Measurements from ENCODE around the gene PLA2G2F.

The PLA2G2F gene

GRCh38 chr1:20198296-20198695 lies 59.2 kb downstream of the PLA2G2F start:
- Histone ChIP-seq H3K27me3 (ENCODE audit: control insufficient read depth in 2 of 2, insufficient read depth in 2 of 2, low read length in 2 of 2) (no peaks in the 10 kb centered on the region), H3K36me3 (ENCODE audit: control insufficient read depth in 2 of 2, insufficient read depth in 2 of 2, low read length in 2 of 2) (no peaks in the 10 kb centered on the region), H3K9me3 (ENCODE audit: control insufficient read depth in 2 of 2, low read length in 2 of 2) (no peaks in the 10 kb centered on the region), H3K4me3 (ENCODE audit: low read length in 2 of 2) (no peak overlapping the region), H3K9ac (ENCODE audit: low read depth in 1 of 2, low read length in 2 of 2) (no peak overlapping the region), H3K27ac (ENCODE audit: low read depth in 2 of 2, low read length in 2 of 2) (no peak overlapping the region), H3K4me1 (ENCODE audit: control insufficient read depth in 2 of 2, insufficient read depth in 2 of 2, low read length in 2 of 2) (peaks cover 3 to 28% of the 10 kb centered on the region in 2 donors)

GRCh38 chr1:20198918-20199317 lies 59.8 kb downstream of the PLA2G2F start:
- no peaks in the 10 kb centered on the region for H3K27me3 ChIP-seq (ENCODE audit: control insufficient read depth in 2 of 2, insufficient read depth in 2 of 2, low read length in 2 of 2)
- H3K9ac ChIP-seq (ENCODE audit: low read depth in 1 of 2, low read length in 2 of 2) = no peak overlapping the region

GRCh38 chr1:20199403-20199802 lies 60.3 kb downstream of the PLA2G2F start:
- Histone ChIP-seq H3K27ac (ENCODE audit: low read depth in 2 of 2, low read length in 2 of 2) (peak overlapping the region in 1 of 2 donors; percentile 44), H3K27me3 (ENCODE audit: control insufficient read depth in 2 of 2, insufficient read depth in 2 of 2, low read length in 2 of 2) (no peaks in the 10 kb centered on the region), H3K36me3 (ENCODE audit: control insufficient read depth in 2 of 2, insufficient read depth in 2 of 2, low read length in 2 of 2) (no peaks in the 10 kb centered on the region), H3K4me1 (ENCODE audit: control insufficient read depth in 2 of 2, insufficient read depth in 2 of 2, low read length in 2 of 2) (peaks cover 3 to 25% of the 10 kb centered on the region in 2 donors), H3K4me3 (ENCODE audit: low read length in 2 of 2) (no peak overlapping the region), H3K9ac (ENCODE audit: low read depth in 1 of 2, low read length in 2 of 2) (no peak overlapping the region), H3K9me3 (ENCODE audit: control insufficient read depth in 2 of 2, low read length in 2 of 2) (no peaks in the 10 kb centered on the region)

More at GRCh38 chr1:20198918-20199317, 59.8 kb downstream of the PLA2G2F start:
- Histone ChIP-seq H3K4me1 (ENCODE audit: control insufficient read depth in 2 of 2, insufficient read depth in 2 of 2, low read length in 2 of 2) (peaks cover 3 to 28% of the 10 kb centered on the region in 2 donors), H3K27ac (ENCODE audit: low read depth in 2 of 2, low read length in 2 of 2) (peak overlapping the region in 1 of 2 donors; percentile 44), H3K9me3 (ENCODE audit: control insufficient read depth in 2 of 2, low read length in 2 of 2) (no peaks in the 10 kb centered on the region), H3K36me3 (ENCODE audit: control insufficient read depth in 2 of 2, insufficient read depth in 2 of 2, low read length in 2 of 2) (no peaks in the 10 kb centered on the region), H3K4me3 (ENCODE audit: low read length in 2 of 2) (no peak overlapping the region)

- no peaks in the 10 kb centered on the region for H3K36me3 ChIP-seq (ENCODE audit: control insufficient read depth in 2 of 2, insufficient read depth in 2 of 2, low read length in 2 of 2)
- no peak overlapping the region for H3K9ac ChIP-seq (ENCODE audit: low read depth in 1 of 2, low read length in 2 of 2)
- peaks cover 2 to 21% of the 10 kb centered on the region in 2 donors for H3K4me1 ChIP-seq (ENCODE audit: control insufficient read depth in 2 of 2, insufficient read depth in 2 of 2, low read length in 2 of 2)
- H3K27ac ChIP-seq (ENCODE audit: low read depth in 2 of 2, low read length in 2 of 2) = no peak overlapping the region
- H3K27me3 ChIP-seq (ENCODE audit: control insufficient read depth in 2 of 2, insufficient read depth in 2 of 2, low read length in 2 of 2) = no peaks in the 10 kb centered on the region
- no peak overlapping the region for H3K4me3 ChIP-seq (ENCODE audit: low read length in 2 of 2)
- H3K9me3 ChIP-seq (ENCODE audit: control insufficient read depth in 2 of 2, low read length in 2 of 2) = no peaks in the 10 kb centered on the region
Observed at GRCh38 chr1:20199840-20200239, 60.7 kb downstream of the PLA2G2F start.
